NCI-H1694 treated with DMSO at 0.1 percent for 48 hours (cell line): ENCODE data around the gene EPHA4.
A peak's percentile ranks its signal among the peaks of the same experiment; 100 is the strongest.

Source experiments
- DNase-seq: peaks from one replicate; lab custom pipeline; 2025; lab: John Stamatoyannopoulos, UW

Gene EPHA4

GRCh38 chr2:221473451-221473850, 98.7 kb downstream of the EPHA4 start:
- DNase-seq, result peak; percentile 43

GRCh38 chr2:221468317-221468716, 103.8 kb downstream of the EPHA4 start:
- no peak for DNase-seq

GRCh38 chr2:221467610-221468009, 104.5 kb downstream of the EPHA4 start:
- no peak for DNase-seq

- no peak for DNase-seq
Measured at GRCh38 chr2:221466744-221467143, 105.4 kb downstream of the EPHA4 start.

GRCh38 chr2:221465776-221466175, 106.3 kb downstream of the EPHA4 start:
- DNase-seq, result no peak

- no peak for DNase-seq
Measured at GRCh38 chr2:221464971-221465370, 107.1 kb downstream of the EPHA4 start.

GRCh38 chr2:221463241-221463896, 108.7 kb downstream of the EPHA4 start:
- DNase-seq, result no peak

GRCh38 chr2:221461901-221462300, 110.2 kb downstream of the EPHA4 start:
- no peak for DNase-seq

- no peak for DNase-seq
Measured at GRCh38 chr2:221460136-221460535, 112.0 kb downstream of the EPHA4 start.

- no peak for DNase-seq
Measured at GRCh38 chr2:221458578-221458977, 113.5 kb downstream of the EPHA4 start.

- DNase-seq, result no peak
Measured at GRCh38 chr2:221455214-221455613, 116.9 kb downstream of the EPHA4 start.

- no peak for DNase-seq
Measured at GRCh38 chr2:221454459-221455105, 117.5 kb downstream of the EPHA4 start.

- DNase-seq, result no peak
Measured at GRCh38 chr2:221451862-221452788, 120.0 kb downstream of the EPHA4 start.

GRCh38 chr2:221450280-221450679, 121.8 kb downstream of the EPHA4 start:
- DNase-seq, result no peak

GRCh38 chr2:221449406-221449805, 122.7 kb downstream of the EPHA4 start:
- DNase-seq, result no peak

- DNase-seq, result no peak
Measured at GRCh38 chr2:221448844-221449390, 123.2 kb downstream of the EPHA4 start.

GRCh38 chr2:221448057-221448843, 123.9 kb downstream of the EPHA4 start:
- no peak for DNase-seq

GRCh38 chr2:221447310-221447709, 124.8 kb downstream of the EPHA4 start:
- no peak for DNase-seq

- DNase-seq, result no peak
Measured at GRCh38 chr2:221446140-221446539, 126.0 kb downstream of the EPHA4 start.

- no peak for DNase-seq
Measured at GRCh38 chr2:221444106-221444505, 128.0 kb downstream of the EPHA4 start.

GRCh38 chr2:221443645-221444044, 128.5 kb downstream of the EPHA4 start:
- no peak for DNase-seq

- DNase-seq, result no peak
Measured at GRCh38 chr2:221442128-221442527, 130.0 kb downstream of the EPHA4 start.
